HFFc6 (cell line): ENCODE measurements around the gene CTNND2. TPM values are rescaled to one million over a fixed set of nuclear protein-coding genes. Genes with fewer than 3 reads are reported as not detected.

Experiments
- DNase-seq: peaks from one replicate; pipeline ENCODE4 v3.0.0-alpha.2; 2018
- H3K27ac Mint-ChIP-seq: 2 replicates; pipeline ENCODE4 v1.8.0; 2020; ENCODE audit warnings: mild to moderate bottlenecking, mixed read lengths
- H3K27me3 Mint-ChIP-seq: 2 replicates; pipeline ENCODE4 v1.8.0; 2021; ENCODE audit warnings: mild to moderate bottlenecking, moderate library complexity, mixed read lengths; ENCODE audit not compliant: insufficient read depth
- H3K36me3 Mint-ChIP-seq: 2 replicates; pipeline ENCODE4 v1.8.0; 2021; ENCODE audit warnings: low read depth, mixed read lengths
- H3K4me1 Mint-ChIP-seq: 2 replicates; pipeline ENCODE4 v1.8.0; 2020; ENCODE audit warnings: low read depth, mixed read lengths
- H3K4me3 Mint-ChIP-seq: 2 replicates; pipeline ENCODE4 v1.8.0; 2020; ENCODE audit warnings: mild to moderate bottlenecking, moderate library complexity, mixed read lengths
- H3K9me3 Mint-ChIP-seq: 2 replicates; pipeline ENCODE4 v1.8.0; 2020; ENCODE audit warnings: mild to moderate bottlenecking, mixed read lengths
- CTCF ChIP-seq: fragments of 200-600 bp; sonication (generic); IDR thresholded peaks from 2 replicates; pipeline ENCODE4 v1.5.0; 2021; ENCODE audit warnings: antibody characterized with exemption, mild to moderate bottlenecking
- total RNA-seq, 6 experiments: library from RNA; stranded (reverse); fragmentation: NEBNext Ultra II Directional; extraction: Animal tissue kit (Norgen Biotek cat#: 25700); gene quantifications; 2 replicates in 1 of 6; 3 replicates in 5 of 6; pipeline ENCODE4 v1.2.3, GENCODE V29; 2021

The CTNND2 gene
- total RNA-seq, 6 experiments from 2014 or later, result not detected

- Mint-ChIP-seq H3K36me3 (no peaks in the 10 kb centered on the region), H3K9me3 (no peaks in the 10 kb centered on the region), H3K4me3 (no peak overlapping the region), H3K27me3 (peaks cover 2% of the 10 kb centered on the region; the same call in 1 of the 2 replicates), H3K4me1 (no peaks in the 10 kb centered on the region), H3K27ac (no peak overlapping the region)
- TF ChIP-seq CTCF, result no peak
- no peak for DNase-seq
These were observed 637.9 kb downstream of the CTNND2 start for GRCh38 chr5:11266331-11266730.

- H3K36me3 Mint-ChIP-seq, result no peaks in the 10 kb centered on the region
- no peak overlapping the region for H3K4me3 Mint-ChIP-seq
- no peak for DNase-seq
- H3K27ac Mint-ChIP-seq, result no peak overlapping the region
- H3K4me1 Mint-ChIP-seq, result no peaks in the 10 kb centered on the region
- no peaks in the 10 kb centered on the region for H3K9me3 Mint-ChIP-seq
- H3K27me3 Mint-ChIP-seq, result peaks cover 6% of the 10 kb centered on the region; the same call in 1 of the 2 replicates
- no peak for TF ChIP-seq CTCF
These were observed 643.0 kb downstream of the CTNND2 start for GRCh38 chr5:11261241-11261640.

- Mint-ChIP-seq H3K27me3 (peaks cover 7% of the 10 kb centered on the region), H3K9me3 (no peaks in the 10 kb centered on the region), H3K4me3 (no peak overlapping the region), H3K27ac (no peak overlapping the region), H3K4me1 (no peaks in the 10 kb centered on the region), H3K36me3 (no peaks in the 10 kb centered on the region)
- DNase-seq, result no peak
- no peak for TF ChIP-seq CTCF
These were observed 646.2 kb downstream of the CTNND2 start for GRCh38 chr5:11258001-11258400.

GRCh38 chr5:11252523-11252922, 651.7 kb downstream of the CTNND2 start:
- no peaks in the 10 kb centered on the region for H3K36me3 Mint-ChIP-seq
- no peaks in the 10 kb centered on the region for H3K4me1 Mint-ChIP-seq
- no peak for DNase-seq
- no peak for TF ChIP-seq CTCF
- peaks cover 4% of the 10 kb centered on the region for H3K27me3 Mint-ChIP-seq
- H3K4me3 Mint-ChIP-seq, result no peak overlapping the region
- H3K27ac Mint-ChIP-seq, result no peak overlapping the region
- no peaks in the 10 kb centered on the region for H3K9me3 Mint-ChIP-seq

- H3K27me3 Mint-ChIP-seq, result peaks cover 4% of the 10 kb centered on the region
- no peak overlapping the region for H3K27ac Mint-ChIP-seq
- no peaks in the 10 kb centered on the region for H3K36me3 Mint-ChIP-seq
- H3K9me3 Mint-ChIP-seq, result no peaks in the 10 kb centered on the region
- no peak for DNase-seq
- no peak overlapping the region for H3K4me3 Mint-ChIP-seq
- H3K4me1 Mint-ChIP-seq, result no peaks in the 10 kb centered on the region
- no peak for TF ChIP-seq CTCF
These were observed 652.2 kb downstream of the CTNND2 start for GRCh38 chr5:11252075-11252474.

- DNase-seq, result no peak
- H3K9me3 Mint-ChIP-seq, result no peaks in the 10 kb centered on the region
- H3K4me3 Mint-ChIP-seq, result no peak overlapping the region
- no peak for TF ChIP-seq CTCF
- peaks cover 4% of the 10 kb centered on the region for H3K27me3 Mint-ChIP-seq
- no peaks in the 10 kb centered on the region for H3K4me1 Mint-ChIP-seq
- H3K36me3 Mint-ChIP-seq, result no peaks in the 10 kb centered on the region
- H3K27ac Mint-ChIP-seq, result no peak overlapping the region
These were observed 653.0 kb downstream of the CTNND2 start for GRCh38 chr5:11251247-11251646.
